DOHH2 (cell line): ENCODE results near the gene TINAGL1.

Experiments
- EZH2phosphoT487 ChIP-seq: fragments of 200-600 bp; sonication (generic); IDR thresholded peaks from 2 replicates; pipeline ENCODE4 v1.6.1; 2017; ENCODE audit warnings: borderline replicate concordance, mild to moderate bottlenecking, antibody characterized with exemption, low read length, moderate library complexity, mixed read lengths
- TF ChIP-seq, protein P1 (sequence below): fragments of 200-600 bp; sonication (generic); IDR thresholded peaks from one replicate; pipeline ENCODE4 v1.5.1; 2014; ENCODE audit warnings: antibody characterized with exemption, mild to moderate bottlenecking, low read depth, low read length; ENCODE audit not compliant: poor library complexity, severe bottlenecking

GRCh38 chr1:31569596-31570173, 6.6 kb upstream of the TINAGL1 start:
- TF ChIP-seq, protein P1, sequence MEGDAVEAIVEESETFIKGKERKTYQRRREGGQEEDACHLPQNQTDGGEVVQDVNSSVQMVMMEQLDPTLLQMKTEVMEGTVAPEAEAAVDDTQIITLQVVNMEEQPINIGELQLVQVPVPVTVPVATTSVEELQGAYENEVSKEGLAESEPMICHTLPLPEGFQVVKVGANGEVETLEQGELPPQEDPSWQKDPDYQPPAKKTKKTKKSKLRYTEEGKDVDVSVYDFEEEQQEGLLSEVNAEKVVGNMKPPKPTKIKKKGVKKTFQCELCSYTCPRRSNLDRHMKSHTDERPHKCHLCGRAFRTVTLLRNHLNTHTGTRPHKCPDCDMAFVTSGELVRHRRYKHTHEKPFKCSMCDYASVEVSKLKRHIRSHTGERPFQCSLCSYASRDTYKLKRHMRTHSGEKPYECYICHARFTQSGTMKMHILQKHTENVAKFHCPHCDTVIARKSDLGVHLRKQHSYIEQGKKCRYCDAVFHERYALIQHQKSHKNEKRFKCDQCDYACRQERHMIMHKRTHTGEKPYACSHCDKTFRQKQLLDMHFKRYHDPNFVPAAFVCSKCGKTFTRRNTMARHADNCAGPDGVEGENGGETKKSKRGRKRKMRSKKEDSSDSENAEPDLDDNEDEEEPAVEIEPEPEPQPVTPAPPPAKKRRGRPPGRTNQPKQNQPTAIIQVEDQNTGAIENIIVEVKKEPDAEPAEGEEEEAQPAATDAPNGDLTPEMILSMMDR, result no peak
- no peak for TF ChIP-seq EZH2phosphoT487
